ENCODE results near the gene MINK1.
A peak's percentile ranks its signal among the peaks of the same experiment; 100 is the strongest.

DNA sequence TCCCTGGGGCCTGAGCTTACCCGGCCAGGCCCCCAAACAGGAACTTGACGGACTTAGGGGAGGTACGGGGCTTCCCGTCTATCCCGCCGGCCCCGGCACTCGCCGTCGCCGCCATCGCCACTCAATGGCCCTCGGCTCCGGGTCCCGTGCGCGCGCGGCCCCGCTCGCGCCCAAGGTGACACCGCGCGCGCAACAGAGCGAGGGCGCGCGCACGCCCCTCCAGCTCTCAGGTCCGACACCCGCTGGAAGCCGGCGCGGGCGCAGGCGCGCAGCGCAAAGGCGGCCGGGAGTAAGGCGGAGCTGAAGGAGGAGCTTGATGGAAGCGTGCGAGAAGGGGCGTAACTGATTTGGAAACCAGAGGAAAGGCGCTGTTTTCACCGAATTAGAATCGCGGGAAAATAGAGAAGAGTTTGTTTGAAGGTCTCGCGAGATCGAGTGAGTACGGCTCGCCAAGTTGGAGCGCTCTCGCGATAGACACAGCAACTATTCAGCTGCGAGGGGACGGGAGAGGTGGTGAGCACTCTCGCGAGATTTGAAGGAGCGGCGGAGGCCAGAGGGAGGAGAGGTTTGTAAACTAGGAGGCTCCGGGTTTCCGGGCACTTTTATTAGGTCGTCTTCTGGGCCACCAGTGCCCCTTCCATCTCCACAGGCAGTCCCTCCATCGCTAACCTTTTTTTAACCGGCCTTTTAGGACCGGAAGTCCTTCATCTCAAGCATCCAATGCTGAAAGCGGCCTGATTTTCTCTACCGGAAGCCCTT lies 106.8 kb downstream of the MINK1 start, which contains the start of the genes RNF167 and SLC25A11:
- TF ChIP-seq POLR2A (IDR thresholded peaks at IDR 0.05) (peak; percentile 62 to 79), CTCF (IDR thresholded peaks at IDR 0.05) (peak in 2 of 4 experiments; percentile 14 to 42), POLR2AphosphoS5 (IDR thresholded peaks at IDR 0.05) (peak; percentile 24)

Measured in gastroesophageal sphincter (tissue), 3 donors.